Central memory CD8-positive, alpha-beta T cell (primary cell): ENCODE data around the gene SNN.

Experiments used
- ATAC-seq: fragments of 150-1000 bp; cut with Tn5 transposase; replicated peaks from 2 replicates; pipeline ENCODE4 v1.10.0; 2022; ENCODE audit warnings: mild to moderate bottlenecking, moderate FRiP score, moderate number of reproducible peaks; ENCODE audit not compliant: poor library complexity, severe bottlenecking; ENCODE audit errors: extremely low read depth
- DNase-seq, 2 donors: peaks; one replicate each; pipeline ENCODE4 v3.0.0; 2021; ENCODE audit warnings: low spot score in 2 of 2
- H3K27ac Mint-ChIP-seq: one replicate; pipeline ENCODE4 v1.8.0; 2022; ENCODE audit warnings: low read depth, mild to moderate bottlenecking, moderate library complexity, mixed read lengths
- H3K27me3 Mint-ChIP-seq: one replicate; pipeline ENCODE4 v1.8.0; 2022; ENCODE audit warnings: mixed read lengths
- H3K36me3 Mint-ChIP-seq: one replicate; pipeline ENCODE4 v1.8.0; 2022; ENCODE audit warnings: mild to moderate bottlenecking, moderate library complexity, mixed read lengths; ENCODE audit not compliant: insufficient read depth
- H3K4me1 Mint-ChIP-seq: one replicate; pipeline ENCODE4 v1.8.0; 2022; ENCODE audit warnings: mixed read lengths
- H3K4me3 Mint-ChIP-seq: one replicate; pipeline ENCODE4 v1.8.0; 2022; ENCODE audit warnings: mild to moderate bottlenecking, moderate library complexity, mixed read lengths
- H3K9me3 Mint-ChIP-seq: one replicate; pipeline ENCODE4 v1.8.0; 2022; ENCODE audit warnings: mixed read lengths

Gene SNN

DNA sequence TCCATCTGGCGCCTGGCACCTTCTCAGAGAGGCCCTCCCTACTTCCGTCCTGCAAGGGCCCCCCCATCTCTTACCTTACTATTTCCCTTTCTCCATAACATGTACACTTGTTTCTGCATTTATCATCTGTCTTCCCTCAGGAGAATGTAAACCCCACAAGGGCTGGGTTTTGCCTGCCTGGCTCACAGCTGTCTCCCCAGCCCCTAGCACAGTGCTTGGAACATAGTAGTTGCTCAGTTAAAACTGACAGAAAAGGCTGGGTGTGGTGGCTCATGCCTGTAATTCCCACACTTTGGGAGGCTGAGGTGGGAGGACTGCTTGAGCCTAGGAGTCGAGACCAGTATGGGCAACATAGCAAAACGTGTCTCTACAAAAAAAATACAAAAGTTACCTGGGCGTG lies 5.7 kb upstream of the SNN start:
- H3K27ac Mint-ChIP-seq: no peak overlapping the region
- ATAC-seq: no peak
- H3K9me3 Mint-ChIP-seq: no peaks in the 10 kb centered on the region

DNA sequence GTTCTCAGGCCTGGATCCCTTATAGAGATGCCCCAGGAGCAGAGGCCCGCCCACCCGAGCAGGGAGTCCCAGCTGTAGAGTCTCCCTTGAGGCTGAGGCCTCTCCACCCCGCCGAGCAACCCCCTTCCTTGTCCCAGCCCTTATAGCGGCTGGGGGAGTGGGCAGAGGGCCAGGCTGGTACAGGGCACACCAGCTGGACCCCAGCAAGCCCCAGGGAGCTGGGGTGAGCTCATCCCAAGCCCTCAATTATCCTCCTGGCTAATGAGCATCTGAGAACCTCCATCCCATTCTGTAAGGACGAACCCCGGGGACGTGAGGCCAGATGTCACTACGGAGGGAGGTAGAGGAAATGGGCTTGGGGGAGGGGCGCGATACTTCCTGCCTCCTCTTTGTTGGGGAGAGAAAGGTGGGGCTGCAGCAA lies 3.2 kb upstream of the SNN start:
- Mint-ChIP-seq H3K27ac (peak overlapping the region; percentile 2), H3K36me3 (peaks cover 5% of the 10 kb centered on the region), H3K4me3 (peak overlapping the region; percentile 21), H3K4me1 (peaks cover 35% of the 10 kb centered on the region), H3K9me3 (no peaks in the 10 kb centered on the region), H3K27me3 (no peaks in the 10 kb centered on the region)
- no peak for DNase-seq
- no peak for ATAC-seq

More for the DNA sequence above, 5.7 kb upstream of the SNN start:
- Mint-ChIP-seq H3K4me1 (peaks cover 34% of the 10 kb centered on the region), H3K4me3 (no peak overlapping the region), H3K36me3 (peaks cover 3% of the 10 kb centered on the region), H3K27me3 (no peaks in the 10 kb centered on the region)
- DNase-seq: no peak

DNA sequence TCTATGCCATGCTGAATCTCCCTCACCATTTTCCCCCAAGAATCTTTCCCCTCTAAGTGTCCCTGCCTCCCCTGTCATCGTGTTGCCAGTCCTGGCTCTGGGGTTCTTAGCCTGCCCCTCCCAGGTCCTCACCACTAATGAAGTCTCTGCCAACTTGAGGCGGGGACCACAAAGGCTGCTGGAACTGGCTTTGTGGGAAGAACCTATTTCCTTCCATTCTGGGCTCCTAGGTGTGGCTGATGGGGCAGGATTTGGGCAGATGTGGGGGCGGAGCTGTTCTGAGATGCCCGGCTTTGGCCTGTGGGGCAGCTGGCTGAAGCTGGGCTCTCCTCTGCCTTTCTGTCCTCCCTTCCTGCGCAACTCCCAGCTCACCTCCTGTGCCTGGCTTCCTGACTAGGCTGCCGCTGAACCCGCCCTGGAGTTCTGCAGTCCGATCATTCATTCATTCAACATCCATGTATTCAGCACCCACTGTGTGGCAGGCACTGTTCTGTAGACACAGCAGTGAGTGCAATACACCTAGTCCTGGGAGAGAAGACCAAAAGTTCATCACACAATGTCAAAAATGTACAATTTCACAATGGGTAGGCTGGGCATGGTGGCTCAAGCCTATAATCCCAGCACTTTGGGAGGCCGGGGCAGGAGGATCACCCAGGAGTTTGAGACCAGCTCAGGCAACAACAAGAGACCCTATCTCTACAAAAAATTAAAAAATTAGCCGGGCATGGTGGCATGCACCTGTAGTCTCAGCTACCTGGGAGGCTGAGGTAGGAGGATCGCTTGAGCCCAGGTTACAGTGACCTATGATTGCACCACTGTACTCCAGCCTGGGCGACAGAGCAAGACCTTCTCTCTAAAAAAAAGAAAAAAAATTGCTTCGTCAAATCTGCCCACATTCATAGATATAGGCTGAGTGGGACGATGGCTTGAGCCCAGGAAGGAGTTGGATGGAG lies 1.9 kb upstream of the SNN start:
- Mint-ChIP-seq H3K4me3 (peak overlapping the region; percentile 71), H3K4me1 (peaks cover 45% of the 10 kb centered on the region), H3K9me3 (no peaks in the 10 kb centered on the region), H3K36me3 (peaks cover 7% of the 10 kb centered on the region), H3K27ac (no peak overlapping the region), H3K27me3 (no peaks in the 10 kb centered on the region)
- no peak for ATAC-seq
- DNase-seq: no peak

DNA sequence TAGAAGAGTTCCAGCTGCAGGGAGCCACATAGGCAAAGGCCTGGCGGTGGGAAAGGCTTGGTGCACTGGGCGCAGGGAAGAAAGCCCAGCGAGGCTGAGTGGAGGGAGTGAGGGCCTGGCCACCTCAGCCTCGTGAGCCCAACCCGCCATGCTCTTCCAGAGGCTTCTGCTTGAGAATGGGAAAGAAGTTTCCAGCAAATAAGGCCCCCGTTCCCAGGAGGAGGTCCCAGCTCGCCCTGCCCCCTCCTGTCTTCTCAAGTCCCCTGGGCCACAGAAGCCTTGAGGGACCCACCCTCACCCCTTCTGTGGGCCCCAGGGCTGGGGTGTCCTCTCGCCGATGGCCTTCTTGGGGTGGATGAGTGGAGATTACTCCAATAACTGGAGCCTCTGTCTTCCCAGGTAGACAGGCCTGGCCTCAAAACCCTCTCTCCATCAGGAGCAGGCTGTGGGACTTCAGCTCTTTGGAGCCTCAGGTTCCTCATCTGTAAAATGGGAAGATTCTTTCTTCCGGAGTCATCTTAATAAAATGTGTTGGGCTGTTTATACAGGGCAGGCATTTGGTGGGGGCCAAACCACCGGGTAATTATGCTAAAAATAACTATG lies 933 bp upstream of the SNN start:
- no peaks in the 10 kb centered on the region for H3K9me3 Mint-ChIP-seq
- peaks cover 11% of the 10 kb centered on the region for H3K36me3 Mint-ChIP-seq
- H3K4me3 Mint-ChIP-seq: peak overlapping the region; percentile 71
- H3K27ac Mint-ChIP-seq: no peak overlapping the region
- ATAC-seq (no peak), DNase-seq (no peak)
- H3K4me1 Mint-ChIP-seq: peaks cover 51% of the 10 kb centered on the region
- H3K27me3 Mint-ChIP-seq: no peaks in the 10 kb centered on the region

DNA sequence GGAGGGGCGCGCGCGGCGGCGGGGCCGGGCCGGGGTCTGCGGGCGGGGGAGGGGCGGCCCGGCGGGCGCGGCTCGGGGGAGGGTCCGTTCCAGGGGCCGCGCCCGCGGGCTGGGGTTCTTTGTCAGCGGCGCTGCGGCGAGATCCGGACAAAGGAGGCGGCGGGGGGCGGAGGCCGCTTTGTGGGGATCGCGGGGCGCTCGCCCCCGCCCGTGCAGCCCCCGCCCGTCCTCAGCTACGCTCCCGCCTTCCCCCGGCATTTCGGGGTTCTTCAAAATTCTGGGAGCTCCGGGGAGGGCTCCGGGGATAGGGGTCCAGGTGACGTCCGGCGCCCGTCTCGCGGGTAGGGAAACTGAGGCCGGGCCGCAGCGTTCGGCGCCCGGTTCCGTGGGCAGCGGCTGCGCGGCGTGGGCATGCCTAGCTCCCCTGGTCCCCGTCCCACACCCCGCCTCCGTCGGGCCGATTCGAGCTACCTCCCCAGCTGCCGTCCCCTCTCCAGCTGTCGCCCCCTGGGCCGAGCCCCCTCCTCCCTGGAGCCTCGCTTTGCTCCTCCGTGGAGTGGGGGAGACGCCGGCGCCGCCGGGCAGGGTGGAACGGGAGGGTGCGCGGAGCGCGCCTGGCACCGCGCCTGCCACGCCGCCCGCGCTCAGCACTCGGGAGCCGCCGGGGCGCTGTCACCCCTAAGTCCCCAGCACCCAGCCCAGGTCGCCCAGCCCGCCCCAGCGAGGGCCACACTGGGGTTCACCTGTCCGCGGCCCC lies 546 bp downstream of the SNN start:
- Mint-ChIP-seq H3K4me1 (peaks cover 64% of the 10 kb centered on the region), H3K27ac (no peak overlapping the region), H3K4me3 (peak overlapping the region; percentile 70), H3K9me3 (no peaks in the 10 kb centered on the region), H3K27me3 (no peaks in the 10 kb centered on the region), H3K36me3 (peaks cover 14% of the 10 kb centered on the region)
- ATAC-seq (no peak), DNase-seq (no peak)

- no peaks in the 10 kb centered on the region for H3K27me3 Mint-ChIP-seq
- no peaks in the 10 kb centered on the region for H3K9me3 Mint-ChIP-seq
- no peak for ATAC-seq
- peak overlapping the region; percentile 84 for H3K27ac Mint-ChIP-seq
- no peak for DNase-seq
- peak overlapping the region; percentile 70 for H3K4me3 Mint-ChIP-seq
- peaks cover 12% of the 10 kb centered on the region for H3K36me3 Mint-ChIP-seq
- peaks cover 57% of the 10 kb centered on the region for H3K4me1 Mint-ChIP-seq
These were observed 1.3 kb downstream of the SNN start for GRCh38 chr16:11669380-11670146.

DNA sequence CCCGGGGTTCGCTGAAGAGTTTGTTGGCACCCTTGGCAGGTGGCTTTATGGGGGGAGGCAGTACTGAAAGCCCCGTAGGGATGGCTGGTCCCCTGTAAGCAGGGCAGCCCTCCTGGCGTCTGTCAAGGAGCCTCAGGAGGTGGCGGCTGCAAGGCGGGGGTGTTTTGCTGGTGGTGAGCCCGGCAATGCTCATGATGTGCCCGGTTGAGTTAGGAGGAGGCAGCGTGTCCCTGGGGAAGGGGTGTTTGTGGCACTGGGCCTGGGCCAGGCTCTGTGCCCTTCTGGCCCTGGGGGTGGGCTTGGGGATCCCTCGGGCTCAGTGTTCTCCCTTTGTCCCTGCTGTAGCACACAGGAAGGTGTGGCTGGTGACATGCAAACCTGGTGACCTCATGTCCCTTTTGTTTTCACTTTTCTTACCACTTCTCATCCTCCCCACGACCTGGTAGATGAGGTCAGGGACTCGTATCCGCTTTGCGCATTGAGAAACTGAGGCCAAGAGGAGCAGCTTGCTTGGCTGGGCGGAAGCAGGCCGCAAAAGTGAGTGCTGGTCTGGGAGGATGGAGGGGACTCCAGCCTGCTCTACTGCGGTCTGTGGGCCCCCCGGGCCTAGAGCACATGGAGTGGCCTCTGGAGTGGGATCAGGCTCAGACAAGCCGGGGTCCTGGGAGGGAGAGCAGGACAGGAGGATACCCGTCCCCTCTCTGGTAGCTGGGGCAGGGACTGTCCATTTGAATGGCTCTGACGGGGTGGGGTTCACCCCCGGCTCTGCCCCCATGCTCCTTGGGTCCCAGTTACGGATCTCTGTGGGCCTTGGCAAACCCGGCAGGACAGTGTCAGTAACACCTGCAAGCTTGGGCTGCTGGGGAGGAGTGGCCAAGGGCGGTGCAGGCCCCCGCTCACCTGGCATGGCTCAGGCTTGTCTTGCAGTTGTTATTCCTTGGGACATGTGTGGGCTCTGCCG lies 2.2 kb downstream of the SNN start:
- Mint-ChIP-seq H3K27ac (peak overlapping the region; percentile 84), H3K4me1 (peaks cover 54% of the 10 kb centered on the region), H3K9me3 (no peaks in the 10 kb centered on the region), H3K27me3 (no peaks in the 10 kb centered on the region), H3K36me3 (peaks cover 14% of the 10 kb centered on the region), H3K4me3 (peak overlapping the region; percentile 70)
- DNase-seq: no peak
- no peak for ATAC-seq

DNA sequence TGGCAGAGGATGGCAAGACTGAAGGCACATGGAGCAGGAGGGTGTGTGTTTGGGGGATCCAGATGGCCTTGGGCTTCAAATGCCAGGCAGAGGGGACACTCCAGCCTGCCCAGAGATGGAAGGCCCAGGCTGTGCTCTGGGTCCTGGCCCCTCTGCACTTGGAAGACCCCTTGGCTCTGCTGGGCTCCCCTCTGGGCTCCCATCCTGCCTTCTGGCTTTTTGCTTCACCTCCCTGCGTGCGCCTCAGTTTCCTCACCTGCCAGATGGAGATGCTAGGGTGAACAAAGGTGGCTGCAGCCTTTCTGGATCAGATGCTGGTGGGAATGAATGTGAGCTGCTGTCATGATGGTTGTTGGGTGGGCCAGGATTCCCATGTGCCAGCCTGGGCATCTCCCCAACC lies 3.0 kb downstream of the SNN start:
- DNase-seq (no peak), ATAC-seq (no peak)
- Mint-ChIP-seq H3K27me3 (no peaks in the 10 kb centered on the region), H3K27ac (peak overlapping the region; percentile 84), H3K4me1 (peaks cover 46% of the 10 kb centered on the region), H3K4me3 (peak overlapping the region; percentile 70), H3K36me3 (peaks cover 18% of the 10 kb centered on the region), H3K9me3 (no peaks in the 10 kb centered on the region)

- Mint-ChIP-seq H3K4me1 (peaks cover 43% of the 10 kb centered on the region), H3K27me3 (no peaks in the 10 kb centered on the region), H3K36me3 (peaks cover 18% of the 10 kb centered on the region), H3K27ac (peak overlapping the region; percentile 84), H3K4me3 (peak overlapping the region; percentile 59), H3K9me3 (no peaks in the 10 kb centered on the region)
- DNase-seq (no peak), ATAC-seq (no peak)
These were observed 3.4 kb downstream of the SNN start for GRCh38 chr16:11671676-11672075.

DNA sequence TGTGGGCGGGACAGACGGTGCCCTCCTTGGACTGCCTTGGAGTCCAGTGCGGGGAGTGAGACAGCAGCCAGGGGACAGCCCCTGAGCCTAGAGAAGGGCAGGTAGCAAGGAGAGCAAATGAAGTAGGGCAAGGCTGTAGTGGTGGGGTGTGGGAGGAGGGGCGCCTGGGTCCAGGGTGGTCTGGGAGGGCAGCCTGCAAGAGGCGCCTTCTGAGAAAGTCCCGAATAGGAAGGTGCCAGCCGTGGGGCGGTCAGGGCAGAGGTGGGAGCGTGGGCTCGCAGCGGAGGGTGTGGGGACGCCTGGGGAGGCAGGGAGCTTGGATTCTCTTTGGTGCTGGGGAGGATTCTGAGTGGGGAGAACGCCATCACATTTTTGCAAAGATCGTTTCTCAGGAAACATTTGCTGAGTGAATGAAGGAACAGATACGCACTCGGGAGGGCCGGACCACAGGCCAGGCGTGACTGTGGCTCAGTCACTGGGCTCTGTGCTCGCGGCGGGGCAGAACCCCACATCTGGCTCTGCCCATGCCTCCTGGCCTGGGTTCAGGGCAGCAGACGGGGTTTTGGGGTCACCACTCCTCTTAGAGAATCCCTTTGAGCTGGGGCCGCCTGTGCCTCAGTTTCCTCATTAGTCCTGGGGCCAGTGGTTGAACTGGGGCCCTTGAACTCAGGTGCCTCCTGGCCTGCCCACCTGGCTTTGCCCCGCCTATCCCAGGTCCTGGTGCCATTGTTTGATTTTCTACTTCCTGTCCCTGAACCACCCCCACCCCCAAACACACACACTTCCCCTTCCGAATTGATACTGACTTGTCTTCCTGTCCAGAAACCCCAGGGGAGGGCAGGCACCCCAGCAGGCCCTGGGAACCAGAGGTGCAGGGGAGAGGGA lies 4.2 kb downstream of the SNN start:
- peak; percentile 21 for ATAC-seq
- Mint-ChIP-seq H3K4me1 (peaks cover 41% of the 10 kb centered on the region), H3K36me3 (peaks cover 19% of the 10 kb centered on the region), H3K27ac (peak overlapping the region; percentile 84), H3K27me3 (no peaks in the 10 kb centered on the region), H3K9me3 (no peaks in the 10 kb centered on the region), H3K4me3 (peak overlapping the region; percentile 59)
- no peak for DNase-seq
